ENCODE data around the gene GRWD1.

DNA sequence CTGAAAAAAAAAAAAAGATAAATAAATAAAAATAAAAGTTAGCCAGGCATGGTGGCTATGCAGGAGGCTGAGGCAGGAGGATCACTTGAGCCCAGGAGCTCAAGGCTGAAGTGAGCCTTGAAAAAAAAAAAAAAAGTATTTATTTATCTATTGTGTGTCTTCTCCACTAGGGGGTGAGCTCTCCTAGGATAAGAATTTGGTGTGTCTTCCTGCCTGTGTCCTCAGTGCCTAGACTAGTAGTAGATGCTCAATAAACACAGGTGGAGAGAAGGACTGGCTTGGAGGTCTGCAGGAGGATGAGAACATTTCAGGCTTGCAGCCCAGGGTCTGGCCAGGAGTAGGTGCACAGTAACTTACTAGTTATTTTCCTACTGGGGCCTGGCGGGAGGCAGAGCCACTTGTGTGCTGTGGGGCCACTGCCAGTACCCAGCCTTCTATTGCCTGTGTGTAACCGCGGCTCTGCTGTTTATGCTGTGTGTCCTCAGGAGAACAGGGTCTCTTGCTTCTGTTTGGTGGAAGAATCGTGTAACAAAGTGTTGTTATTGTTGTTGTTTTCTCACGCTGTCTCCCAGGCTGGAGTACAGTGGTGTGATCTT lies 60.5 kb downstream of the GRWD1 start:
- TF ChIP-seq ZNF426 (tag by site-specific recombination; IDR thresholded peaks at IDR 0.05) (no peak), ZNF701 (tag by site-specific recombination; IDR thresholded peaks at IDR 0.05) (no peak)

All from HEK293 (cell line).